ENCODE data around the gene PRPF6. TPM values are rescaled to one million over a fixed set of nuclear protein-coding genes. Genes with fewer than 3 reads are reported as not detected.
A peak's percentile ranks its signal among the peaks of the same experiment; 100 is the strongest.

PRPF6 gene
- total and polyA plus RNA-seq, 2 of the 13 experiments (the other 11 are each of a cell fraction or from before 2014, with no cell fraction given): 63.7 to 101 TPM

- TF ChIP-seq THAP9 (CRISPR knock-in tag; IDR thresholded peaks at IDR 0.05; ENCODE audit: borderline replicate concordance): no peak; the same call in 1 of the 2 replicates
- TF ChIP-seq IRF9 (CRISPR knock-in tag; IDR thresholded peaks at IDR 0.05; ENCODE audit: borderline replicate concordance): no peak
- no peak for TF ChIP-seq CCAR2 (optimal IDR thresholded peaks at IDR 0.05; ENCODE audit: low read depth, low read length)
- TF ChIP-seq THYN1 (CRISPR knock-in tag; IDR thresholded peaks at IDR 0.05; ENCODE audit: borderline replicate concordance, low read depth): no peak
- peak; percentile 73; the same call in 1 of the 2 replicates for TF ChIP-seq ZSCAN21 (CRISPR knock-in tag; IDR thresholded peaks at IDR 0.05; ENCODE audit: borderline replicate concordance)
- no peak for TF ChIP-seq USF2 (IDR thresholded peaks at IDR 0.05; ENCODE audit: low read depth, low read length)
- TF ChIP-seq USF2 (CRISPR knock-in tag; IDR thresholded peaks at IDR 0.05; ENCODE audit: borderline replicate concordance): no peak
- TF ChIP-seq RBAK (CRISPR knock-in tag; IDR thresholded peaks at IDR 0.05): no peak
- TF ChIP-seq ATF2 (CRISPR knock-in tag; IDR thresholded peaks at IDR 0.05): 0 out of 2 replicates have a peak, but pooled peaks have one; percentile 2
- TF ChIP-seq E2F2 (CRISPR knock-in tag; IDR thresholded peaks at IDR 0.05; ENCODE audit: borderline replicate concordance): no peak
- no peak for TF ChIP-seq ARNT (IDR thresholded peaks at IDR 0.05)
- TF ChIP-seq ZNF563 (CRISPR knock-in tag; IDR thresholded peaks at IDR 0.05): no peak
- TF ChIP-seq SNAI1 (CRISPR knock-in tag; IDR thresholded peaks at IDR 0.05; ENCODE audit: borderline replicate concordance): 0 out of 2 replicates have a peak, but pooled peaks have one; percentile 37
- no peak for TF ChIP-seq ZNF546 (CRISPR knock-in tag; conservative IDR thresholded peaks at IDR 0.05)
- TF ChIP-seq FLYWCH1 (CRISPR knock-in tag; IDR thresholded peaks at IDR 0.05): peak; percentile 72; the same call in 1 of the 2 replicates
- no peak for TF ChIP-seq ZNF484 (CRISPR knock-in tag; IDR thresholded peaks at IDR 0.05; ENCODE audit: borderline replicate concordance, low read depth)
These were observed 59.5 kb downstream of the PRPF6 start (continued) for GRCh38 chr20:64040231-64041039.

Data from HepG2 (cell line).